Neutrophil (primary cell): ENCODE data around the gene ARHGAP8.

ENCODE experiments used
- H3K27ac ChIP-seq: fragments of 200-600 bp; sonication (generic); 2 replicates; pipeline ENCODE4 v1.5.1; 2016; ENCODE audit warnings: mild to moderate bottlenecking, moderate library complexity
- H3K27me3 ChIP-seq: fragments of 200-600 bp; sonication (generic); 2 replicates; pipeline ENCODE4 v1.6.0; 2016; ENCODE audit warnings: mild to moderate bottlenecking
- H3K36me3 ChIP-seq: fragments of 200-600 bp; sonication (generic); 2 replicates; pipeline ENCODE4 v1.5.1; 2017
- H3K4me1 ChIP-seq, 2 experiments: fragments of 200-600 bp in 1 of 2; sonication (generic) in 1 of 2; 1 replicate in 1 of 2; 2 replicates in 1 of 2; pipeline versions ENCODE4 v1.5.1 to v1.6.1; 2013 to 2016; ENCODE audit warnings: low read depth in 1 of 2, low read length in 1 of 2, mild to moderate bottlenecking in 1 of 2, moderate library complexity in 1 of 2; ENCODE audit not compliant: control insufficient read depth in 1 of 2, insufficient read depth in 1 of 2
- H3K4me3 ChIP-seq, 2 experiments: fragments of 200-600 bp in 1 of 2; sonication (generic) in 1 of 2; 1 replicate in 1 of 2; 2 replicates in 1 of 2; pipeline ENCODE4 v1.5.1; 2013 to 2016; ENCODE audit warnings: low read depth in 1 of 2, low read length in 1 of 2, mild to moderate bottlenecking in 1 of 2, moderate library complexity in 1 of 2
- H3K9me3 ChIP-seq: fragments of 200-600 bp; sonication (generic); 2 replicates; pipeline ENCODE4 v1.5.1; 2016
- TF ChIP-seq, protein P1 (sequence below): fragments of 200-600 bp; sonication (generic); IDR thresholded peaks from 2 replicates; pipeline ENCODE4 v1.5.1; 2016; ENCODE audit warnings: antibody characterized with exemption

ARHGAP8 gene

GRCh38 chr22:44845191-44845590 lies 92.8 kb downstream of the ARHGAP8 start:
- Histone ChIP-seq H3K9me3 (no peaks in the 10 kb centered on the region), H3K4me1 (no peaks in the 10 kb centered on the region), H3K4me3 (no peak overlapping the region), H3K27ac (no peak overlapping the region), H3K27me3 (no peaks in the 10 kb centered on the region), H3K36me3 (no peaks in the 10 kb centered on the region)
- TF ChIP-seq, protein P1, sequence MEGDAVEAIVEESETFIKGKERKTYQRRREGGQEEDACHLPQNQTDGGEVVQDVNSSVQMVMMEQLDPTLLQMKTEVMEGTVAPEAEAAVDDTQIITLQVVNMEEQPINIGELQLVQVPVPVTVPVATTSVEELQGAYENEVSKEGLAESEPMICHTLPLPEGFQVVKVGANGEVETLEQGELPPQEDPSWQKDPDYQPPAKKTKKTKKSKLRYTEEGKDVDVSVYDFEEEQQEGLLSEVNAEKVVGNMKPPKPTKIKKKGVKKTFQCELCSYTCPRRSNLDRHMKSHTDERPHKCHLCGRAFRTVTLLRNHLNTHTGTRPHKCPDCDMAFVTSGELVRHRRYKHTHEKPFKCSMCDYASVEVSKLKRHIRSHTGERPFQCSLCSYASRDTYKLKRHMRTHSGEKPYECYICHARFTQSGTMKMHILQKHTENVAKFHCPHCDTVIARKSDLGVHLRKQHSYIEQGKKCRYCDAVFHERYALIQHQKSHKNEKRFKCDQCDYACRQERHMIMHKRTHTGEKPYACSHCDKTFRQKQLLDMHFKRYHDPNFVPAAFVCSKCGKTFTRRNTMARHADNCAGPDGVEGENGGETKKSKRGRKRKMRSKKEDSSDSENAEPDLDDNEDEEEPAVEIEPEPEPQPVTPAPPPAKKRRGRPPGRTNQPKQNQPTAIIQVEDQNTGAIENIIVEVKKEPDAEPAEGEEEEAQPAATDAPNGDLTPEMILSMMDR = no peak

DNA sequence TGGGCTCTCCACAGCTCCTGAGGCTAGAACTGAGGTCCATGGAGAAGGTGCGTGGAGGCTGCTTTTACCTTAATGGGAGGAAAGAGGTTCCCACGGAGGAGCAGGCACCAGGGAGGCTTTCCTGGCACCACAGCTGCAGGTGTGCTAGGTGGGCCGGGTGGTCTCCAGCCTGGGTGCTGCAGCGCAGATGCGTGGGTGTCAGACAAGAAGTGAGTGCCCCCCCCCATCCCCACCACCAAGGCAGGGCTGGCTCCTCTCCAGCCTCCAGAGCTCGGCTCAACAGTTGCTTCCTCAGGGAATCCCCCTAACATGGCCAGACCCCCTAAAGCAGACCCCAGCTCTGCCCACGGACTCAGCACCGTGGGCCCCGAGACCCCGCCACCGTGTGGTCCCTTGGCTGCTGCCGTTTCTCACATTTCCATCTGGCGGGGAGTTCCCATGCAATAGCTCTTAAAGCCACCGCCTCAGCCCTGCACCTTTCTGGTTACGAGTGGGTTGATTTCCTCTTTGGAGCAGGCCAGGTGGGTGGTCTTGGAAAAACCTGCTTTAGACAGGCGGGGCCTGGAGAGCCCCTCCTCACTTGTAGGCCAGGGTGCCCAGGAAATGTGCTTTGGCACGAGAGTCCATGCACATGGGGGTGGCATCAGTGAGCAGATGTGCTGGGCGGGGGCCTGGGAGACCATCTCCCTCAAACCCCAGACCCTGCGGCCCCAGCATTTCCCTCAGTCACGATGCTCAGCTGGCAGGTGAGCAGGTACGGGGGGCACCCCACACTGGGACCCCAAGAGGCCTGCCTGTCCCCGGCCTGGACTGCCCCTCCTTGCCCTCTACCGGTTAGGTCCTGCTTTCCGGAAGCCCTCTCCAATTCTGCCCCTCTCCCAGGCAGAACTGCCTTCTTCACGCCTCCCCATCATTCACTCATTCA lies 93.7 kb downstream of the ARHGAP8 start:
- H3K9me3 ChIP-seq = no peaks in the 10 kb centered on the region
- no peaks in the 10 kb centered on the region for H3K4me1 ChIP-seq
- TF ChIP-seq, protein P1 = no peak
- H3K36me3 ChIP-seq = no peaks in the 10 kb centered on the region
- no peaks in the 10 kb centered on the region for H3K27me3 ChIP-seq
- H3K4me3 ChIP-seq = no peak overlapping the region
- H3K27ac ChIP-seq = no peak overlapping the region

- no peak overlapping the region for H3K4me3 ChIP-seq
- no peaks in the 10 kb centered on the region for H3K9me3 ChIP-seq
- H3K36me3 ChIP-seq = no peaks in the 10 kb centered on the region
- TF ChIP-seq, protein P1 = no peak
- H3K4me1 ChIP-seq = no peaks in the 10 kb centered on the region
- H3K27ac ChIP-seq = no peak overlapping the region
- no peaks in the 10 kb centered on the region for H3K27me3 ChIP-seq
Measured at GRCh38 chr22:44846726-44847275, 94.4 kb downstream of the ARHGAP8 start.

DNA sequence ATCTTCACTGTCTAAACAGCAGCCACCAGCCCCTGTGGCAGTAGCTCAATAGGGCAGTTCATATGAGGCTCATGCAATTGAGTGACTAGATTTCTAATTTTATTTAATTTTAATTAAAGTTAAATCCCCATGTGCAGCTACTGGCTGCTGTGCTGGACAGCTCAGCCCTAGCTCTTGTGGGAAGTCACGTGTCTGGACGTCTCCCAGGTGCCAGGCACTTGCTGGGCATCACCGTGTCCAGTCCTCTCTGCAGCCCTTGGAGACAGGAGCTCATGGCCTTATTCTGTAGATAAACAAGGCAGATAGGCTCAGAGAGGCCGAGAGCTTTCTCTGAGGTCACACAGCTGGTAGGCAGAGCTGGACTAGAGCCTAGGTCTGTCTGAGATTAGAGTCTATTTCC lies 95.0 kb downstream of the ARHGAP8 start:
- no peaks in the 10 kb centered on the region for H3K27me3 ChIP-seq
- no peaks in the 10 kb centered on the region for H3K4me1 ChIP-seq
- no peaks in the 10 kb centered on the region for H3K36me3 ChIP-seq
- TF ChIP-seq, protein P1 = no peak
- H3K9me3 ChIP-seq = no peaks in the 10 kb centered on the region
- no peak overlapping the region for H3K4me3 ChIP-seq
- no peak overlapping the region for H3K27ac ChIP-seq

GRCh38 chr22:44847892-44848291 lies 95.5 kb downstream of the ARHGAP8 start:
- Histone ChIP-seq H3K4me3 (no peak overlapping the region), H3K36me3 (no peaks in the 10 kb centered on the region), H3K4me1 (no peaks in the 10 kb centered on the region), H3K9me3 (no peaks in the 10 kb centered on the region), H3K27me3 (no peaks in the 10 kb centered on the region), H3K27ac (no peak overlapping the region)
- TF ChIP-seq, protein P1 = no peak
